IMR-90 (cell line): ENCODE data around the gene CCDC7. TPM values are rescaled to one million over a fixed set of nuclear protein-coding genes. Genes with fewer than 3 reads are reported as not detected.

Experiments
- ATAC-seq: fragments of 200-7000 bp; cut with Tn5 transposase; 2 replicates; pipeline ENCODE4 v1.9.1; 2020; ENCODE audit warnings: low read depth, mild to moderate bottlenecking, moderate library complexity
- BruUV-seq: library from RNA; stranded (reverse); fragments of 400-500 nt; replicated peaks from 2 replicates; lab custom pipeline; 2021; lab: Mats Ljungman, UMichigan
- CTCF ChIA-PET: fragments of 300-600 bp; formaldehyde crosslinking; extraction: SDS; loops from one replicate; lab custom pipeline; 2021; ENCODE audit warnings: antibody characterized with exemption; lab: Yijun Ruan, JAX
- POLR2A ChIA-PET: fragments of 300-600 bp; sonication (Branson Sonifier 250); formaldehyde crosslinking; loops from one replicate; lab custom pipeline; 2022; ENCODE audit warnings: antibody characterized with exemption; ENCODE audit not compliant: unreplicated experiment; lab: Charles Lee
- DNase-seq: peaks from one replicate; pipeline ENCODE4 v3.0.0; 2013
- H2AFZ ChIP-seq: replicated peaks from 2 replicates; pipeline ENCODE3; 2013; ENCODE audit warnings: low read length, mild to moderate bottlenecking; ENCODE audit not compliant: poor library complexity
- H2AK5ac ChIP-seq: 2 replicates; pipeline ENCODE4 v1.6.1; 2013; ENCODE audit warnings: low read depth, low read length, inconsistent platforms
- H2AK9ac ChIP-seq: replicated peaks from 2 replicates; pipeline ENCODE3; 2013; ENCODE audit warnings: mild to moderate bottlenecking, low read depth, low read length, moderate library complexity; ENCODE audit not compliant: poor library complexity
- H2BK120ac ChIP-seq: 2 replicates; pipeline ENCODE4 v1.6.1; 2013; ENCODE audit warnings: low read depth, low read length, inconsistent platforms
- H2BK15ac ChIP-seq: 3 replicates; pipeline ENCODE4 v1.6.1; 2013; ENCODE audit warnings: low read depth, low read length, inconsistent platforms
- H2BK20ac ChIP-seq: 2 replicates; pipeline ENCODE4 v1.6.1; 2013; ENCODE audit warnings: low read depth, mild to moderate bottlenecking, inconsistent platforms, low read length, moderate library complexity
- H2BK5ac ChIP-seq: 2 replicates; pipeline ENCODE4 v1.6.1; 2013; ENCODE audit warnings: mild to moderate bottlenecking, low read depth, low read length, inconsistent platforms; ENCODE audit not compliant: poor library complexity, severe bottlenecking
- H3K14ac ChIP-seq: replicated peaks from 2 replicates; pipeline ENCODE4 v1.6.1; 2013; ENCODE audit warnings: low read depth, low read length, inconsistent platforms
- H3K18ac ChIP-seq: 2 replicates; pipeline ENCODE4 v1.6.1; 2013; ENCODE audit warnings: low read depth, low read length, control low read depth
- H3K23ac ChIP-seq: 2 replicates; pipeline ENCODE4 v1.6.1; 2013; ENCODE audit warnings: low read depth, low read length, inconsistent platforms
- H3K27ac ChIP-seq: 2 replicates; pipeline ENCODE4 v1.5.1; 2013; ENCODE audit warnings: mild to moderate bottlenecking, control low read depth, low read length; ENCODE audit not compliant: insufficient read depth
- H3K27me3 ChIP-seq: 2 replicates; pipeline ENCODE4 v1.6.1; 2013; ENCODE audit warnings: low read length; ENCODE audit not compliant: control insufficient read depth, insufficient read depth
- H3K36me3 ChIP-seq: 2 replicates; pipeline ENCODE4 v1.6.1; 2013; ENCODE audit warnings: low read length, mixed read lengths; ENCODE audit not compliant: control insufficient read depth, insufficient read depth
- H3K4ac ChIP-seq: 2 replicates; pipeline ENCODE4 v1.6.1; 2013; ENCODE audit warnings: low read depth, low read length, inconsistent platforms
- H3K4me1 ChIP-seq: 2 replicates; pipeline ENCODE4 v1.6.1; 2013; ENCODE audit warnings: low read length, mixed read lengths; ENCODE audit not compliant: control insufficient read depth, insufficient read depth
- H3K4me2 ChIP-seq: 2 replicates; pipeline ENCODE4 v1.6.1; 2013; ENCODE audit warnings: low read depth, mild to moderate bottlenecking, control low read depth, low read length, moderate library complexity
- H3K4me3 ChIP-seq: 2 replicates; pipeline ENCODE4 v1.5.1; 2013; ENCODE audit warnings: low read depth, mild to moderate bottlenecking, control low read depth, low read length, moderate library complexity; ENCODE audit not compliant: insufficient read depth
- H3K56ac ChIP-seq: 2 replicates; pipeline ENCODE4 v1.6.1; 2013; ENCODE audit warnings: low read length, inconsistent platforms; ENCODE audit not compliant: insufficient read depth; ENCODE audit errors: extremely low read depth
- H3K79me1 ChIP-seq, 2 experiments: 2 replicates each; pipeline ENCODE4 v1.6.1; 2013; ENCODE audit warnings: low read length in 2 of 2, inconsistent platforms in 1 of 2, low read depth in 1 of 2
- H3K9ac ChIP-seq: 2 replicates; pipeline ENCODE4 v1.6.1; 2013; ENCODE audit warnings: low read depth, low read length, control low read depth
- H3K9me1 ChIP-seq: 2 replicates; pipeline ENCODE4 v1.6.1; 2013; ENCODE audit warnings: low read length, inconsistent platforms; ENCODE audit not compliant: insufficient read depth
- H3K9me3 ChIP-seq: 2 replicates; pipeline ENCODE4 v1.6.1; 2013; ENCODE audit warnings: low read length; ENCODE audit not compliant: control insufficient read depth, insufficient read depth
- H4K20me1 ChIP-seq: 2 replicates; pipeline ENCODE4 v1.6.1; 2013; ENCODE audit warnings: low read length, inconsistent platforms; ENCODE audit not compliant: insufficient read depth
- H4K5ac ChIP-seq: 2 replicates; pipeline ENCODE4 v1.6.1; 2013; ENCODE audit warnings: mild to moderate bottlenecking, low read depth, low read length, control low read depth
- H4K8ac ChIP-seq, 2 experiments: 2 replicates each; pipeline ENCODE4 v1.6.1; 2013; ENCODE audit warnings: low read depth in 2 of 2, low read length in 2 of 2, control low read depth in 1 of 2, inconsistent platforms in 1 of 2
- H4K91ac ChIP-seq: 2 replicates; pipeline ENCODE4 v1.6.1; 2013; ENCODE audit warnings: low read depth, low read length, inconsistent platforms; ENCODE audit not compliant: insufficient read depth
- BHLHE40 ChIP-seq: fragments of 150-350 bp; IDR thresholded peaks from 2 replicates; pipeline ENCODE4 v1.6.1; 2016; ENCODE audit warnings: mild to moderate bottlenecking, low read depth, low read length
- CEBPB ChIP-seq: IDR thresholded peaks from 2 replicates; pipeline ENCODE4 v1.6.1; 2012; ENCODE audit warnings: low read depth, low read length, improper control_type of control experiment
- ELK1 ChIP-seq: fragments of 150-350 bp; IDR thresholded peaks from 2 replicates; pipeline ENCODE4 v1.6.1; 2016; ENCODE audit warnings: low read depth, mild to moderate bottlenecking, low read length, moderate library complexity, borderline replicate concordance
- MAZ ChIP-seq: IDR thresholded peaks from 2 replicates; pipeline ENCODE4 v1.6.1; 2012; ENCODE audit warnings: low read depth, mild to moderate bottlenecking, low read length, improper control_type of control experiment, moderate library complexity, borderline replicate concordance
- NFE2L2 ChIP-seq: fragments of 150-350 bp; IDR thresholded peaks from 2 replicates; pipeline ENCODE4 v1.6.1; 2016; ENCODE audit warnings: low read depth, mild to moderate bottlenecking, low read length
- POLR2A ChIP-seq: IDR thresholded peaks from 2 replicates; pipeline ENCODE4 v1.6.1; 2012; ENCODE audit warnings: mild to moderate bottlenecking, low read depth, low read length
- RFX5 ChIP-seq: IDR thresholded peaks from 2 replicates; pipeline ENCODE4 v1.8.0; 2012; ENCODE audit warnings: low read depth, mild to moderate bottlenecking, low read length, moderate library complexity
- USF2 ChIP-seq: fragments of 150-350 bp; IDR thresholded peaks from 2 replicates; pipeline ENCODE4 v1.6.1; 2017; ENCODE audit warnings: mild to moderate bottlenecking, antibody characterized with exemption, low read length, low read depth
- WGBS, 2 experiments: methylation state at CpG; one replicate each; pipeline versions ENCODE4 v1.1.5 to v1.1.7; 2013; ENCODE audit warnings: missing lambda C conversion rate in 2 of 2; ENCODE audit not compliant: insufficient read length in 1 of 2; ENCODE audit errors: extremely low coverage in 2 of 2; 5-methylcytosine and 5-hydroxymethylcytosine counted together
- dilution Hi-C: fragments of 300-500 bp; cut with HindIII; formaldehyde crosslinking; loops from one replicate; pipeline ENCODE4 v1.14.3; 2018; ENCODE audit warnings: low sequenced_read_pairs; ENCODE audit not compliant: unreplicated experiment
- in situ Hi-C: fragments of 300-500 bp; cut with MboI; formaldehyde crosslinking; loops from 3 replicates; pipeline ENCODE4 v1.14.3; 2019; ENCODE audit warnings: low sequenced_read_pairs, inconsistent platforms, mixed read lengths
- intact Hi-C: fragments of 100-400 bp; cut with micrococcal nuclease; formaldehyde crosslinking; loops from 2 replicates; pipeline ENCODE4 v1.10.0; 2022
- polyA plus RNA-seq, 3 experiments: library from polyadenylated mRNA; depleted of rRNA; stranded (reverse); fragments of >200 nt; gene quantifications; 2 replicates each; pipeline ENCODE4 v1.2.3, GENCODE V29; 2012; ENCODE audit warnings: low replicate concordance in 1 of 3
- total RNA-seq: library from RNA; depleted of rRNA; stranded (reverse); fragments of >200 nt; gene quantifications from 2 replicates; pipeline ENCODE4 v1.2.3, GENCODE V29; 2012

The CCDC7 gene
- total and polyA plus RNA-seq, 2 of the 4 experiments (the other 2 are of a cell fraction), result 0.74 to 4.3 TPM

DNA sequence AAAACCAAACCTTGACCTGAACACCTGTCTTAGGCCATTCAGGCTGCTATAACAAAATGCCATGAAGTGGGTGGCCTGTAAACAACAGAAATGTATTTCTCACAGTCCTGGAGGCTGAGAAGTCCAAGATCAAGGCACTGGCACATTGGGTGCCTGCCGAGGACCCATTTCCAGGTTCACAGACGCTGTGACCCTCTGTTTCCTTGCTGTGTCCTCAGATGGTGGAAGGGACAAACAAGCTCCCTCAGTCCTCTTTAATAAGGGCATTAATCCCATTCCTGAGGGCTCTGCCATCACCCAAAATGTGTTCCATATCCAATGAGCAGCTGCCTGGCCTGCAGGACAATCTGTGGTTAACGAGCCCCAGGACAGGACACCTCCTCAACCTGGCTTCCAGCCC lies 444.5 kb downstream of the CCDC7 start:
- H4K5ac ChIP-seq, result no peak overlapping the region
- no peak overlapping the region for H3K14ac ChIP-seq
- H3K4me2 ChIP-seq, result no peak overlapping the region
- BruUV-seq, result no TSS peak
- H3K23ac ChIP-seq, result no peak overlapping the region
- in situ Hi-C loops (no loop called here), dilution Hi-C loops (no loop called here), intact Hi-C loops (no loop called here)
- ATAC-seq (no peak), DNase-seq (no peak)
- H2BK15ac ChIP-seq, result no peak overlapping the region
- no peak overlapping the region for H3K18ac ChIP-seq
- H3K27ac ChIP-seq, result no peak overlapping the region
- POLR2A ChIA-PET, result no interaction called here
- CTCF ChIA-PET, result no interaction called here
- no peak overlapping the region for H2AFZ ChIP-seq
- no peak overlapping the region for H4K91ac ChIP-seq
- H3K4me1 ChIP-seq, result no peaks in the 10 kb centered on the region
- no peak for TF ChIP-seq BHLHE40
- no peak for TF ChIP-seq CEBPB
- TF ChIP-seq MAZ, result no peak
- no peak for TF ChIP-seq ELK1
- no peak for TF ChIP-seq POLR2A
- TF ChIP-seq NFE2L2, result 0 out of 2 replicates have a peak, but pooled peaks have one; percentile 0
- no peak for TF ChIP-seq USF2
- no peak for TF ChIP-seq RFX5
- H3K9ac ChIP-seq, result no peak overlapping the region
- H3K36me3 ChIP-seq, result peaks cover 8% of the 10 kb centered on the region
- WGBS, 2 experiments, result no CpG with 5 or more reads among the region's 3 CpGs
- H3K4ac ChIP-seq, result no peak overlapping the region
- H2BK5ac ChIP-seq, result no peak overlapping the region
- no peak overlapping the region for H2BK20ac ChIP-seq
- no peaks in the 10 kb centered on the region for H4K20me1 ChIP-seq
- H3K79me1 ChIP-seq, result 0 out of 4 replicates have a peak, but pooled peaks cover 0 to 7% of the 10 kb centered on the region in 2 experiments
- no peak overlapping the region for H3K56ac ChIP-seq
- H2AK9ac ChIP-seq, result no peak overlapping the region
- H3K9me3 ChIP-seq, result no peaks in the 10 kb centered on the region
- H4K8ac ChIP-seq, result no peak overlapping the region
- no peak overlapping the region for H2BK120ac ChIP-seq
- H2AK5ac ChIP-seq, result no peak overlapping the region
- H3K27me3 ChIP-seq, result no peaks in the 10 kb centered on the region
- peaks cover 8% of the 10 kb centered on the region; the same call in 1 of the 2 replicates for H3K9me1 ChIP-seq
- H3K4me3 ChIP-seq, result no peak overlapping the region
